Stimulated activated CD4-positive, alpha-beta T cell treated with anti-CD3 and anti-CD28 coated beads, Interleukin-4, amount 100 ng/mL, for 4 hours (primary cell): ENCODE results near the gene CASS4.

ENCODE experiments used
- DNase-seq, 2 experiments: peaks; one replicate each; pipeline ENCODE4 v3.0.0-alpha.2; 2020

Gene CASS4

DNA sequence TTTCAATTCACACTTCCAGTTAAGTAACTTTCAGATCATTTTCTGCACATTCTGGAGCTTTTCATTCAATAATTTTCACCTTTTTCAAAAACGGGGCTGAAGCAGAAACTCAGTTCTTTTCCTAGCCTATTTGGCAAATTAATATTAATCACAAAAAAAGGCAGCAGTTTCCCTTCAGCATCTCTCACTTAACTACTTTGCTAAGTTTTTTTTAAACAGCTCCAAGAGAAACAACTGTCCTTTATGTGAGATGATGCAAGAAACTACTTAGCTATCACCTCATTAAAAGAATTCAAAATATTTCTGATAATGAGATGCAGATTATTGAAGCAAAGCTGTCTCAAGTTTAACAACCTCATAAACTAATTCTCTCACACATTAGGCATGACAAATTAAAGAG, 11.8 kb downstream of the CASS4 start:
- no peak for DNase-seq

DNA sequence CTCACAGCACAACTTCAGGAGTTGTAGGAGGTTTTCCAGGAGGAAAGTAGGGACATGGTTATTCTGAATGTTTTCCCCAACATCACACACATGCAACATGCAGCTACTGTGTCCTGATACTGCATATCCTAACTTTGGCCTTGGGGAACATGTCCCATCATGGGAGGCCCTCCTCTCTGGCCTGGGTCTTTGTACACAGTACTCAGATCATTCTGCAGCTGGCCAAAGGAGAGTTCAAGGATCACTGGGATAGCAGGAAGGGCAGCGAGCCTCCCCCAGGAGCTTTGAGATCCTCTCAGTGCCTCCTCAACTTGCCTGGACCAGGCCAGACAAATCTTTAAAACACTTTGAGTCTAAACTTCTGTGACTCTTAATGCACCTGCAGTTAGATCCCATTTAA, 12.9 kb downstream of the CASS4 start:
- DNase-seq: no peak

DNA sequence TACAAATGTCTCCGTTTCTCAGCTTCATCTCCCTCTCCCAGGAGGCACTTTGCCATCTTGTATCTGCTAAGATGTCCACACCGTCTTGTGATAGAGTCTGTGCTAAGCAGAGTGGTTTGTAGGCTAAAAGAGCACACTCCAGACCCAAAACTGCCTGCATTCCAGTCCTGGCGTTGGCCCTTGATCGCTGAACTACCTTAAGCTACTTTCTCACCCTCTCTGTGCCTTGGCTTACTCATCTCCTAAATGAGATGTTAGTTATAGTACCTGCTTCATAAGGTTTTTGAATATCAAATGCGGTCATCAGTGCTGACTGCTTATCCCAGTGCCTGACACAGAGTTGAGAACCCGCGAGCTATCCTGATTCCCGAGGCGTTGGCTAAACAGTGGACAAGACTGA, 14.0 kb downstream of the CASS4 start:
- DNase-seq: no peak

DNA sequence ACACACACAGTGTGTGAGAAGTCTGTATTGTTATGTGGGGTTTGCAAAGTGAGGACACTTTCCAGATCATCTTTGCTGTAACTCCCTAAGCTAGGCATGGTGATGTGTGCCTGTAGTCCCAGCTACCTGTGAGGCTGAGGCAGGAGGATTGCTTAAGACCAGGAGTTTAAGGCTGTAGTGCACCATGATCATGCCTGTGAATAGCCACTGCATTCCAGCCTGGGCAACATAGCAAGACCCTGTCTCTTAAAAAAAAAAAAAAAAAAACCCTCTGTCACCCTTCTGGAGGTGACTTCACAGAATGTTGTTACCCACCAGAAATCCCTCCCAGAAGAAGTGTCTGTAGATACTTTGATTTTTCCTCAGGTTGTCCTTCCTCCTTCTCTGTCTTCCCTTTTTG, 14.9 kb downstream of the CASS4 start:
- DNase-seq: no peak

DNA sequence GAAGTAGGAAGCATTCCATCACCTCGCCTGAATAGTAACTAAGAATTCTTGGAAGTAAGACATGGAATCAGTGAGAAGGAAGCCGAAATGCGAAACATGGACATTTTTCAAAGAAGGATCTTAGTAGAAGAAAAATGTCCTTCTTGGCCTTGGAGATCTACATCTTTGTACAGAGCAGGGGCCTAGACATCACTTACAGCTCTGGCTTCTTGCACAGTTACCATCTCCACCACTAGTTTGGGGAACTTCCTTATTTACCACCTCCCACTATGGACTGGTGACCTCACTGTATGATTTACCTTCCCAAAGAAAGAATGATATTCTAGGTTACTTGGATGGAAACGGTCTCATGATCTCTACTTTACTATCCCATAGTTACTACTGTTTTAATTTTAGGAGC, 15.7 kb downstream of the CASS4 start:
- DNase-seq: no peak

DNA sequence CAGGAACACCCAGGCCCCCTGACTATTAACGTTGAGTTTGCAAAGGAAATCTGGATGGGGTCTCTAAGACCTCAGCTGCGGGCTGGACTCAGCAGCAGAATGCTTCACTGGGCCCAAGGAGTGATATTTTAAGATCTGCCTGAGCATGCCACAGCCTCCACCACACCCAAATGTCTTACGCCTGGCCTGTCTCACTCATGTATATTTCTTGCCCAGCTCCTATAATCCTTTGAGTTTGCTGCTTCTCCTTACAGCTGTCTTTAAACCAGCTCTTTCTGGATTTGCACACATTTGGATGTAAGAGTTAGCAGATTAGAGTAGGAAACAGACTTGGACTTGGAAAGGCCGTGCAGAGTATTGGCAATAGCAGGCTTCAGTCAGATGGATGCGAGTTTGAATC, 16.4 kb downstream of the CASS4 start:
- no peak for DNase-seq

DNA sequence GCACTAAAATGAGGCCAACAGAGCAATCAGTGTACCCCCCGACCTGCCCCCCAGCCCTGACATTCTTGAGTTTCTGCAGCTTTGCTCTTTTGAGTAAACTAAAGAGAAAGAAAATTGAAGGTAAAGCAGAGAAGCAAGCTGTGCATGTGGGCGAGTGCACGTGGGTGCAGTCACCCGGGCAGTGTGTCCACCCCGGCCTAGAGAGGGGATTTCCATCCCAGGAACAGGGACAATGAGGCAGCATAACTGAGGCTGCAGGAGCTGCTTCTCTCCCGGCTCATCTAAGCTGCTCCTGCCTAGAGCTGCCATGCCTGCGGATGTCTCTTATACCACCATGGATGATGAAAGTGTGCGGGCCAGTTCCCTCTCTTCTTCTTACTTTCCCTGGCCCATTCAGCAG, 16.8 kb downstream of the CASS4 start:
- no peak for DNase-seq

DNA sequence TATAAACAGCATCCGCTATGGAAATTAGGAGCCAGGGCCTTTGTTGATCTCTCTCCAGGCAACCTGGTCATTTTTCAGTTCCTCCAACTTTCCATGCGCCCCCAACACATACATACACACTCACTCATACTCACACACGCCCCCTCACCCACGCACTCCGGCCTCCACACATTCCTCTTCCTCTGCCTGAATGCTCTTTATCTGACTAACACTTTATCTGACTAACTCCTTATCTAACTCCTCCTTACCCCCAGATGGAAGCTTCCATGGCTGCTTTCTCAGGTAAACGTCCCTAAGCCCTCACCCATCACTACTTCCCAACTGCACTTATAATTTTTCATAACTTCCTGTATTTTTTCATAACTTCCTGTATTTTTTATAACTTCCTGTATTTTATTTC, 17.4 kb downstream of the CASS4 start:
- DNase-seq: peak; percentile 46 to 73

DNA sequence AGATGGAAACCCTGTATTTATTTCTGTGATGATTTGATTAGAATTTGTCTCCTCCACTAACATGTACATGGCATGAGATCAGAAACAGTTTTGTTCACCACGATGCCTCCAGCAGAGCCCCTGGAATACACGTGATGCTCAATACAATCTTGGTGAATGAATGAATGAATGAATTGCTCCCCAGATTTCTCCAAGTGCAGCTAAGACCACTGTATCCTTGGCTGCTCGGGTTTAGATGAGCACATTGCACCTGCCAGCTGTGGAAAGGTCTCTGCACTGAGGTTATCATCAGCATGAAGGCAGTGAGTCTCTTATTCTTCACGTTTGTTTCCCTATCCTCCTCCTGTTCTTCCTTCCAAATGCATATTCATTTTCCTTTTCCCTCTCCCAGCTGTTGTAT, 17.9 kb downstream of the CASS4 start:
- no peak for DNase-seq

DNA sequence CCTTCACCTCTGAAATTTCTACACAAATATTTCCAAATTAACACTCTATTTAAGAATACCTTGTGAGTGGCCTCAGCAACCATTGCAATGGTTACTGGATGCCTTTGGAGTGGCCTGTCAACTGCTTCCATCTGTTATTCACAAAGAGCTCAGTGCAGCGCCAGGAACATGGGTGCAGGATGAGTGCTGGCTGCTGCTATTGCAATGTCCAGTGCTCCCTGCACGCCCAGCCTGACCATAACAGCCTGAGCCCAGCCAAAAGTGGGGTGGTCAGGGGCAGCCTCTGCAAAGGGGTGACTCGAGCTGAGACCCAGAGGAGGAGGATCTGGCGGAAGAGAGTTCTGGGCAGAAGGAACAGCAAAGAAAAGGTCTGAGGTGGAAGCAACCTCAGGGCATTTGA, 18.4 kb downstream of the CASS4 start:
- no peak for DNase-seq

DNA sequence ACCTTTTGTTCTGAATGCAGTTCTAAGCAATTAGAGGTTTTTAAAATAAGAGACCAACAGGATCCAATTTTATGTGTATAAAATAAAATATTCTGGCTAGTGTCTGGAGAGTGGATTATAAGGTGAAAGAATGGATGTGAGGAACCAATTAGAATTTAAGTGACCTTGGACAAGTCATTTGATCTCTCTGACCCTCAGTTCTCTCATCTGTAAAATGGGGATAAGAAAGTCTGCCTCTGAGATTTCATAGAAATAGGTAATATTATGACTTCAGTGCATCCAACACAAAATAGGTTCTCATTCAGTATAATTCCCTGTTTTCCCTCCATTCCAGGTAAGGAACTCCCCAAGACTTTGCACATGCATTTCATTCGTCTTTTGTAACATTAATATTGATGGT, 18.9 kb downstream of the CASS4 start:
- DNase-seq: no peak

DNA sequence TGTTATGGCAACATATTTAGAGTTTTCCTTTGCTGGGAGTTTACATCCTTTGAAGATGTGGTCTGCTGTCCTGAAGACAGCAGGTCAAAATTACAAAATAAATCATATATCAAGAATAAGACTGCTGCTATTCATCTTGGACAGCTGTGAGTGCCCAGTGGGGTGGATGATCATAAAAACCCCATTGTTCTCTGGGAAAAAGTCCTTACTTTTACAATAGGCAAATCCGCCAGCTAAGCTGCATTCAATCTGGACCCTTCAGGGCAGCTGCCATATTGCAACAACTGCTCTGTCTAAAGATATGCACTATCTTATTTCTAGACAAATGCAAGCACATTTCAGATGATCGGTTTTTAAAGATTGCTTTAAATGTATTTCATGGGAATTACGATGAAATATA, 19.4 kb downstream of the CASS4 start:
- no peak for DNase-seq

DNA sequence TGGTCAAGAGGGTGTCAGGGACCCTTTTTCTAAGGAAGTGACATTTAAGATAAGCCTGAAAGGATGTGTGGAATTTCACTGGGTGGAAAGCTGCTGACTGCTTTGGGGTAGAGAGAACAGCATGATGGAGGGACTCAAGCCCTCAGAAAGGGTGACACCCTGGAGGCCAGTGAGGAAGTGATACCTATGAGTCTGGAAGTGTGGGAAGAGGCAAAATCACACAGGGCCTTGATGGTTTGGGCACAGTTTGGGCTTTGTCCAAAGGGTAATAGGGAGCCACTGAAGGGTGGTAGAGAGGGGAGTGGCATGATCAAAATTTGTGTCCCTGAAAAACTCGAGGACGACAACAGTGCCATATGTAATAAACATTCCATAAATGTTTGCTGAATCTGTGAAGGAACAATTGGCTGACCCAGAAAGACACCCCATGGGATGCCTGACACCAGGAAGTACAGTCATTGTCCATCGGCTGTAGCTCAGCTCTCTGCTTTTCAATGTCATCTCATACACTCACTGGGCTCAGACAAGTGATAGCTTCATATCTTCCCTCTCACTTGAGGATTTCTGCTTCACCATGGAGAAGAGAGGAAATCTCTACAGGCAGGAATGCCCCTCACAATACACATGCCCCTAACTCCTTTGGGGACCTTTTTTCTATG, 21.3 kb downstream of the CASS4 start:
- DNase-seq: no peak

DNA sequence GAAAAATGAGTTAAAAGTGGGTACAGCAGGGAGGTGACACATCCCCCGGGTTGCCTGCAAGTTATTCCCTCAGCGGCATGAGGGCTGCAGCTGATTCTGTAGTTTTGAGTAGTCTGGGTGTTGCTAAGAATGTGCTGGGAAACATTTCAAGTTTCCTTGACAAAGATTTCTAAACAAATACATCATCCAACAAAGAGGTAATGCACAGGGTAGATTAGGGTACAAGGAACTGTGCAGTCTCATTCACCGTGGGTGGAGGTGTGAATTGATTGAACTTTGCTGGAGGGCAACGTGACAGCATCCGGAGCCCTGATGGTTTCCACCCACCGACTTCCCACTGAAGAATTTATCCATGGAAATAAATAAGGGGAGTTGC, 21.8 kb downstream of the CASS4 start:
- no peak for DNase-seq

DNA sequence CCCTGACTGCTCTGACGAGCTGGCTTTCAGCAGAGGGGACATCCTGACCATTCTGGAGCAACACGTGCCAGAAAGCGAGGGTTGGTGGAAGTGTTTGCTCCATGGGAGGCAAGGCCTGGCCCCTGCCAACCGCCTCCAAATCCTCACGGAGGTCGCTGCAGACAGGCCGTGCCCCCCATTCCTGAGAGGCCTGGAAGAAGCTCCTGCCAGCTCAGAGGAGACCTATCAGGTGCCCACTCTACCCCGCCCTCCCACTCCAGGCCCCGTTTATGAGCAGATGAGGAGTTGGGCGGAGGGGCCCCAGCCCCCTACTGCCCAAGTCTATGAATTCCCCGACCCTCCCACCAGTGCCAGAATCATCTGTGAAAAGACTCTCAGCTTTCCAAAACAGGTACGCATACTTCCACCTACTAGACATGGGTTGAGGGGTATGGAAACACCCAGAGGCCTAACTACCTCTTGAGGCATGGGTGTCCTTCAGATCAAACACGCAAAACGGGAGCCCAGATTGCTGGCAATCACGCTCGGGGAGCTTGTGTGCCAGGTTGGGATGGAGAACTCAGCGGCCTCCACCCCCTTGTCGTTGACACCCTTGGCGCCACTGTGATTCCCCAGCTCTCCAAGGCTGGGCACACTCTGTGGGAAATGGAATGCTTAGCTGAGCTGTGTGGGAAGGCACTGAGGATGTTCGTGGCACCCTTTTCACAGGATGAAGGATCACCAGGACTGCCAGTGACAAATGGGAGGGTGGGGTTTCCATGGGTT, 25.3 kb downstream of the CASS4 start:
- no peak for DNase-seq

DNA sequence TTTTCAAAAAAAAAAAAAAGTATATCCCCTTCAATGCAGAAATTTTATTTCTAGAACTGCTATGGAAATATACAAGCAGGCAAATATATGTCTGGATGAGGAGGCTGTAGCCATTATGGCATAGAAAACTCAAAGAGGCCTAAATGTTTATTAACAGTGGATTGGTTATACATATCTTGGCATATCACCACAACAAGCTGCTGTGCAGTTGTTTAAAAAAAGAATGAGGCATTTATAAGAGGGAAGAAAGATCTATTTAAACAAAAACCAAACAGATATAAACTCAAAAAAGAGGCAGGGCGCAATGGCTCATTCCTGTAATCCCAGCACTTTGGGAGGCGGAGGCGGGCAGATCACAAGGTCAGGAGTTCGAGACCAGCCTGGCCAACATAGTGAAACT, 26.2 kb downstream of the CASS4 start:
- no peak for DNase-seq

DNA sequence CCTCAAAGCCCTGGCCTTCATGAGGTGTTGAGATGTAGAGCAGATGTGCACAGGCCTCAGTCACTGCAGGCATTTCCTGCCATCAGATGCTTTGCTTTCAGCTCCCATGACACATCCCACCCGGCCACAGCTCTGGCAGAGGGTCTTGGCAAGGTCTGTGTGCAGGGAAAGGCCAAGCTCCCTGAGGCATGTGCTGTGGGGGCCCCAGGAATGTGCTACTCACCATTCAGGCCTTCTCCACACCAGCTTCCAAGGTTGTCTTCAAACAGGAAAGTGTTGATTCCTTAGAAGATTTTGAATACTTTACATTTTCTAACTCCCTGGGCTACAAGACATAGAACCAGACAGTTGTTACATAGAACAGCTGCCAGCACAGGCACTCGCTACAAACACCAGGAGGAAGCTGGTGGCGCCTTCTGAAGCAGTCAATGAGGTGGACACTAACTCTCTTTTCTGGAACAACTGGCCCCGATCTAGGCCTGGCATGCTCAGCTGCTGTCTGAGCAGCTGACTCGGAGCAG, 27.8 kb downstream of the CASS4 start:
- DNase-seq: no peak

DNA sequence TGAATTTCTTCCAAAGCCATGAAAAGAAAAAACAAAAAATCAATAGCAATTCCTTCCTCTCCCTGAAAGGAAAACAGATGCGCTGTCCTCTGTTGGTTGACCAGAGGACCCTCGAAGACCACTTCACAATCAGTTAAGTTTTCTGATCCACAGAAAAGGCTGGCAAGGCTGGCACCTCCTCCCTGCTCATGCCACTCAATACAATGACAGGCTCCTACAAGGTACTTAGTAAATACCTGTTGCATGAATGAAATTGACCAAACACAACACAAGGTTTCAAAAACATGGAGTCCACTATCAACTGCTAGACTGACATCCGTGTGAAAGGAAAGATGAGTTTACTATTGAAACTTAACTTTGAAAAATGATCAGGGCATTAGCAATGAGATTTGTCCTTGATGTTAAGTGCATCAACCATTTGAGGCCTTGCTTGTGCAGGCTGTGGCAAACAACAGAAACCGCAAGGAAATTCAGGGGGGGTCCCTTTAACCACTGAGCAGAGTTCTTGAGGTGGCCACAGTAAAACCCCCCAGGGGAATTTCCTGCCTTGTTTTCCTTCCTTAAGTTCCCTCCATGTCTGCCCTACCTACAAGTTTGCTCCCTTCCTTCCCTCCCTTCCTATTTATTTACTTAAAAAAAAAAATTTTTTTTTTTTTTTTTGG, 28.4 kb downstream of the CASS4 start:
- DNase-seq: peak in 1 of 2 experiments; percentile 51

DNA sequence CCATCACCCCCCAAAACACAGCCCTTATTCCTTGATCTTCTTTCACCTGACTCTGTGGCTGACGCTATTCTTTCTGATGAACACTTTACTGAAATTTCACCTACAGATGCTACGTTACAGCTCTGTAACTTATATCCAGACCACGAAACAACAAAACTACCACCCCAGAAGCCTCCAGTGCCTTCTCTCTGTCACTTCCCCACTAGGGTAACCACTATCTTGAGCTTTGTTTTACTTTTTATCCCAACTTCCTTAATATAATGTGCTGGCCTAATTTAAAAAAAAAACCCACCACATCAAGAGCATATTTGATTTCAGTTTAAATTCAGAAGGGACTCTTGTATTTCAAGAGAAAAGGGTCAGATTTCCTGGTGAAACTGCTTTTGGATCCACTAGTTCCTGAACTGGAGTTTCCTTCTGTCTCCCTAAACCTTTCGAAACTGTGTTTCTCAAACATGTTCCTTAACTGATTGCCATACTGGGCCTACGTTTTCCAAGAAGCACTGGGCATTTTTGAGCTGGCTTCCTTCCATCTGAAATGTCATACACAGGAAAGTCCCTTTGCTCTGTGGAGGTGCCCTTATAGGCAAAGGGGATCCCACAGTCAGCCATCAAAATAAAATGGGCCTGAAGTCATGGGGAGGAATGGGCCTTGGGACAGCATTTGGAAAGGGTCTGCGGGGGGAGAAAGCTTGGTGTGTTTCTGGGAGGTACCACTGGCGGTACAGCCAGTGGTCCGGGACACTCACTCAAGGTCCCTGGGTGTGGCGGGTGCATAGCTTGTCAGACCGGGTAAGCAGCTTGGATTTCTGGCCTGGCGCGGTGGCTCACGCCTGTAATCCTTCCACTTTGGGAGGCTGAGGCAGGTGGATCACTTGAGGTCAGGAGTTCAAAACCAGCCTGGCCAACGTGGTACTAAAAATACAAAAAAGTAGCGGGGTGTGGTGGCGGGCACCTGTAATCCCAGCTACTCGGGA, 30.6 kb downstream of the CASS4 start:
- DNase-seq: no peak

DNA sequence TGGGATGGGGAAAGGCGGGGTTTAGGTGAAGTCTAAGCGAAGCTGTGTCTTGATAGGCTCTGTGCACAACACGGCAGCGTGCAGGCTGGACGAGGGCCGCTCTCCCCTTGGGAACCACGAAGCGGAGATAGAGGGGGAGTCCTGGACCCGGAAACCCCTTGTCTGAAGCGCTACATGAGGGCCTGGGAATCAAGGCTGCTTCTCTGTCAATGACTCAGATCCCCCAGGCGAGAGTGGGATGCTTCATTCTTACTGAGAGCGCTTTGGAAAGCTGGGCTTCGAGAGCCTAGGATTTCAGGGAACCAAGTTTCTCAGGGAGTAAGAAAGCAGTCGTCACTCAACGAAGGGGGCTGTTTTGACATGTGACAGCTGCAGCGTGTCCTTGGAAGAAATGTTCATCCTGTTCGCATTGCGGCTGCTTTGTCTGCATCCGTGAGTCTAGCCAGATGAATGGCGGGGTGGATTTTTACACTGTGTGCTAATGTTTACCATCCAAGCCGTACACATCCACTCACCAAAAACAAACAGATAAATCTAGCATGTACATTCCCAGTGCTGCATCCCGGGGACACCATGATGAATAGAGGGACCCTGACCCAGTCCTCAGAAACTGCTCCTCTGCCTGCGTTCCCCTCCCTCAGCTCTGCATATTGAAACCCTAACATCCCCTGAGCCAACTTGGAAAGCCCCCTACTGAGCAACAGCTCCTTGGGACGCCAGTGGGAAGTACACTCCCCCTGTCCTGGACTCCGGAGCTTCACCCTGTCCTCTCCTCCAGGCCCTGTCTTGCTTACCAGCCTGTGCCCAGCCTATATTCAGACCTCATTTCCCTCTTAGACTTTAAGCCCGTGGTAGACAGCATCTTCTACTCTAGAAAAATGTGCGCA, 31.8 kb downstream of the CASS4 start:
- no peak for DNase-seq

DNA sequence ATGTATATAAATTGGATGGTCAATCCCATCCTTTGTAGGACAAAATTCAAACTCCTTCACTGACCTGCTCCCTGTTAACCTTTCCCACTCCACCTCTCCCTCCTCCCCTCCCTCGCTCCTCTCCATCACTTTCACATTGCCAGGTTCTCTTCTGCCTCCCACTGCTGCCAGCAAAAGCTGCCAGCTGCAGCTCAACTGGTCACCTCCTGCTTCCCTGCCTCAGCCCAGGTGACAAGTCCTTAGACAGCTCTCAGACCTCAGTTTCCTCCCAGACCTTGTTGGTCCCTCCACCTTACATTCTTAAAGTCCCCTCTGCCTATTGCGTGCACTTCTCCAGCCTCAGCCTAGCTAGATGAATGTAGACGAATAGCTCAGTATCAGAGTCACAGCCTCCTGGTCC, 33.1 kb downstream of the CASS4 start:
- no peak for DNase-seq

DNA sequence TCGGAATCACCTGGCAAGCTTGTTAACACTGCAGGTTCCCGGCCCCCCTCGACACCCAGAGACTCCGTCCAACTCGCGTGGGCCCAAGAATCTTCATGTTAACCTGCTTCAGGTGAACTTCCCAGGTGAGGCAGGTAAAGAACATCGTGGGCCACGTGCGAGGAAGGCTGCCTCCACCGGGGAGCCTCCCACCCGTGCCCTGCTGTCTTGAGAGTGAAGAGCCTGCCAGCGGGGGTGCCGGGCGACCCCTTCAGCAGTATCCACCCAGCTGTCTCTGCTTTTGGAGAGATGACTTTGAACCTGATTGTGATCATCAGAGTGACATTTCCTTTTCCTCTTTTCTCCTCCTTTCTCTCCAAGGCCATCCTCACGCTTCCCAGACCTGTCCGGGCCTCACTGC, 33.5 kb downstream of the CASS4 start:
- DNase-seq: no peak
